SHP77 treated with DMSO at 0.1 percent for 48 hours (cell line): ENCODE data around the gene ZBTB16.
"Not testable (repeated sequence)": the region's sequence is repeated elsewhere in the genome, so short reads cannot be mapped to it uniquely, and the experiment has no call there.

Experiments
- DNase-seq: peaks from one replicate; lab custom pipeline; 2025; lab: John Stamatoyannopoulos, UW

The ZBTB16 gene

DNA sequence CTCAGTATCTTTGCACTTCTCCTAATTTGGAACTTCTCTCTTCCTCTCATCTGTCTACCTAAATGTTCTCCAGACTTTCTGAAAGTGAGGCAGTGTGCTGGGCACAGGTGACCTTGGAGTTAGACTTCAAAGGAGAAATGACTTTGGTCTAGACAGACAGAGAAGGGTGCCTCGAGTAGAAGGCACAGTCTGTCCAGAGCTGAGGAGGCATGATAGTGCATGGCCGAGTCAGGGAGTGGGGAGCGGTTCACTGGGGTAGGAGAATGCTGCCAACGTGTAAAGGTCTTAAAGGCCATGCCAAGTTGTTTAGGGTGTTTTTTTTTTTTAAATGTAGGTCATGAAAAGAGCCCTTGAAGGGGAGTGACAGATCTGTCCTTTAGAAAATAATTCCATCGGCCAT lies 17.3 kb upstream of the ZBTB16 start:
- no peak for DNase-seq

GRCh38 chr11:114044042-114044871 lies 15.3 kb upstream of the ZBTB16 start:
- DNase-seq, result no peak

GRCh38 chr11:114047327-114047726 lies 12.2 kb upstream of the ZBTB16 start:
- DNase-seq, result no peak

- DNase-seq, result no peak
Measured at GRCh38 chr11:114049050-114049449, 10.5 kb upstream of the ZBTB16 start.

DNA sequence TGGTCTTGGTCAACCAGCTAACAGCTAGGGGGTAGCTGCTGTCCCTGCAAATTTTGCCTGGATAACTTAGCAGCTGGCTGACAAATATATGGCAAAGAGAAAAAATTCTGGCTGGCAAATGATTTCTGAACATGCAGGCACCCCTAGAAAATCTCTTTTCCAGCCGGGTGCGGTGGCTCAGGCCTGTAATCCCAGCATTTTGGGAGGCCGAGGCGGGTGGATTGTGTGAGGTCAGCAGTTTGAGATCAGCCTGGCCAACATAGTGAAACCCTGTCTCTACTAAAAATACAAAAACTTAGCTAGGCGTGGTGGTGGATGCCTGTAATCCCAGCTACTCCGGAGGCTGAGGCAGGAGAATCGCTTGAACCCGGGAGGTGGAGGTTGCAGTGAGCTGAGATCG lies 9.7 kb upstream of the ZBTB16 start:
- DNase-seq, result not testable (repeated sequence)

DNA sequence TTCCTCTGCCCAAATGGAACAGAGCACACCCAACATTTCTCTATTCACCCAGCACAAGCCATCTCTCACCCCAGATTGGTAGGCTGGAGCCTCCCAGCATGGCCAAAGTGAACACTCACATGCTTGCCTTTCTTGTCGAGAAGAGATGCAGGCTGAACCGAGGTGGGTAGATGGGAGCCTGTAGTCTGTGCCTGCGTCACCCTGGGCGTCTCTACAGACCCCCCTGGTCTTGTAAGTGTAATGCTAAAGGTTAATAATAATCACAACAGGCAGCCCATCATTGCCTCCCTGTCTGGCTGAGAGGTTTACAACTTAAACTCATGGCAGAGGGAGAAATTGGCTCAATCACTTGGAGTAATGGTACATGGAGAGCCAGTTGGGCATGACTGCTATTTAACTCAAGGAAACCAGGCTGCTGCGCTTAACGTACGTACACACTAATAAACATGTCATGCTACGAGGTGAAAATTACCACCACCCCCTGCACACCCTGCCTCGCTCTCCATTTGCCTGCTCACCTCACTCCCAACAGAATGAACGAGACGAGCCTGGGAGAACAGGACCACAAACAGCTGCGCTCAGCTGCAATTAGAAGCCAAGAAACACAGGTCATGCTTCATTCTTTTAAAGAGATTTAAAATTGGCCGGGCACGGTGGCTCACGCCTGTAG lies 9.1 kb upstream of the ZBTB16 start:
- no peak for DNase-seq

GRCh38 chr11:114051558-114051957 lies 8.0 kb upstream of the ZBTB16 start:
- DNase-seq, result no peak

DNA sequence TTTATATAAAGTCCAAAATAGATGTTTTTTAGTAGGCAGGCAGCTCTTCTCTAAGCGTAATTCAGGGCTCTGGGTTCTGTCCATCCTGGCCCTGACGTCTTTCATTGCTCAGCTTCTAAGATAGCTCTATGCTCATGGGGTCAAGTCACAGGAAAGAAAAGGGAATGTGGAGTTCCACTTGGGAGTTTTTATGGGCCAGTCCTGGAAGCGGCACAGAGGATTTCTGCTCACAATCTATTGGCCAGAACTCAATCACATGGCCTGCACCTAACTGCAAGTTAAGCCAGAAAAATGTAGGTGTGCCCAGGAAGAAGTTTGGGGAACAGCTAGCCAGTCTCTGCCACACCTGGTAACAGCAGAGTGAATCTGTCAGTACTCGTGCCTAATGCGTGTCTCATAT lies 7.4 kb upstream of the ZBTB16 start:
- DNase-seq, result no peak

- no peak for DNase-seq
Measured at GRCh38 chr11:114053406-114053805, 6.1 kb upstream of the ZBTB16 start.

DNA sequence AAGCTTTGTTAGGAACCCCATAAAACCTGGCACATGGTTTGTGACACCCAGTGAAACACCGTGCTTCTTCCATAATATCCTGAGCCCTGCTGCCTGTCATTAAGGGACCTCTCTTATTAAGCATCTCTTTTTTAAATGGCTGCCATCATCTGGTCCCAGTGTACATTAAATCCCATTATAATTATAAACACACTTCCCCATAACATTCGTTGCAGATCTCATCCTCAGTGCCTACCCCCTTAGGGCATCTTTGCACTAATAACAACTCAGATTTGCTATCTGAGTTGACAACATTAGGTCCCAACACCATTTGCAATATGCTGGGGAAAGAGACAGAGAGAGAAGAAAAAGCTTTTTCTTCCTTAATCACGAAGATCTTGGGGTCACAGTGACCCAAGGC lies 4.7 kb upstream of the ZBTB16 start:
- no peak for DNase-seq

GRCh38 chr11:114056409-114056808 lies 3.1 kb upstream of the ZBTB16 start:
- no peak for DNase-seq

- no peak for DNase-seq
Measured at GRCh38 chr11:114057147-114057546, 2.4 kb upstream of the ZBTB16 start.

DNA sequence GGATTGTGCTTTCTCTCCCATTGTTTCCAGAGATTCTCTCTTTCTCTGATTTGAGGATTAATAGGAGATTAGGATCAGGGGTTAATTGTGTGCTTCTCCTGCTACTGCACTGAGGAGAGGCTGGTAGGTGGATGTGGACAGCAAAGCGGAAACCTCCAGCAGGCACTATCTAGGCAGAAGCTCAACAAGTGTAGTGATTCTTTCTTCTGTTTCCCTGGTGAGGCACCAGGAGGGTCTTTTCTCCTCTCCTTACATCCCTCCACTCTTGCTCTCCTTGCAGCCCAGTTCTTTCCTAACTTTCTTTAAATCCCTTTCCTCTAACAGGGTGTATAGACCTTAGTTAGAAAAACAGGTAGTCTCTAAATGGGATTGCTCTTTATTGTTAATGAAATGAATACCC lies 1.9 kb upstream of the ZBTB16 start:
- DNase-seq, result no peak

DNA sequence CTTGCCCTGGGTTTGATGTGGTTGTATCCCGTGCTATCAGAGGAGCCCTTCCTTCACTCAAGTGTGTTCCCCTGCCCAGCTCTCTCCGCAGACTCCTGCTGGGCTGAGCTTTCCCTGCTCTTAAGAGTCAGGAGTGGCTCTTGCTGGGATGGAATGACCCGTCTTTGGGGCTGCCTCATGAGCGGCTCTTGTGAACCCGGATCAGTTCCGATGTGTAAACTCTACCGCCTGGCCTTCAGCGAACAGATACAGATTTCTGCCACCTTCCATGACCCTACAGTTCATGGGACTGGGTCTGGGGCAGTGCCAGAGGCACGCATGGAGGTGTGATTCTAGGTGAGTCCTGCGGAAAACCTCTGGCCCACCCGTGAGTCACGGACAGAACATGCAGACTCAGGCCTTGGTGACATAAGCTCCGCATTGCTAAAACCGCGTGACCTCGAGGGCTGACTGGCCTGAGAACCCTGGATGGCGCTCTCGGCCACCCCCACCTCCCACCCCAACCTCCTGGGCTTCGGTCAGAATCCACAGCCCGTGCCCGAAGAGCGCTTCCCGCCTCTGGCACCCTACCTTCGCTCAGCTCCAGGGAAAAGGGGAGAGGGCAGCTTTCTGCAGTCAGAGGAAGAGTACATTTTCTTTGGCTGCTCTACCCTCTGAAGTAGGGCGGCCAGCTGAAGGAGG lies 1.3 kb upstream of the ZBTB16 start:
- DNase-seq, result no peak

GRCh38 chr11:114058871-114059277 lies 637 bp upstream of the ZBTB16 start:
- DNase-seq, result no peak

DNA sequence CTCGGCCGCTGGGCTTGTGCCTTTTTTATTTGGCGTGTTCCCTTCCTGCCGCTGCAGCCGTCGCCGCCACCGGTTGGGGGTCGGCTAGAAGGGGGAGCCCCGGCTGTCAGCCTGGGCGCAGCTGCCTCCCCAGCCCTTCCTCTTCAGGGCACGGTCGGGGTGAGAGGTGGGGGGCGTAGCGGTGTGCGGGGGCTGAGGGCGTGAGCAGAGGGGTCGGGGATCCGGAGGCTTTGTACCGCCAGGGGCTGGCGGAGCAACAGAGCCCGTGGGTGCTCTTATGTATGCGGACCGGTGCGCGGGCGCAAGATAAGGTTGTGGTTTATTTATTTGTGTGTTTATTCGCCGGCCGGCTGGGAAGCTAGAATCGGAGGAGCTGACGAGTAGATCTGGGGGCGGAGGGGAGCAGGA lies 477 bp downstream of the ZBTB16 start:
- no peak for DNase-seq

GRCh38 chr11:114060392-114061047 lies 1.0 kb downstream of the ZBTB16 start:
- DNase-seq, result no peak

DNA sequence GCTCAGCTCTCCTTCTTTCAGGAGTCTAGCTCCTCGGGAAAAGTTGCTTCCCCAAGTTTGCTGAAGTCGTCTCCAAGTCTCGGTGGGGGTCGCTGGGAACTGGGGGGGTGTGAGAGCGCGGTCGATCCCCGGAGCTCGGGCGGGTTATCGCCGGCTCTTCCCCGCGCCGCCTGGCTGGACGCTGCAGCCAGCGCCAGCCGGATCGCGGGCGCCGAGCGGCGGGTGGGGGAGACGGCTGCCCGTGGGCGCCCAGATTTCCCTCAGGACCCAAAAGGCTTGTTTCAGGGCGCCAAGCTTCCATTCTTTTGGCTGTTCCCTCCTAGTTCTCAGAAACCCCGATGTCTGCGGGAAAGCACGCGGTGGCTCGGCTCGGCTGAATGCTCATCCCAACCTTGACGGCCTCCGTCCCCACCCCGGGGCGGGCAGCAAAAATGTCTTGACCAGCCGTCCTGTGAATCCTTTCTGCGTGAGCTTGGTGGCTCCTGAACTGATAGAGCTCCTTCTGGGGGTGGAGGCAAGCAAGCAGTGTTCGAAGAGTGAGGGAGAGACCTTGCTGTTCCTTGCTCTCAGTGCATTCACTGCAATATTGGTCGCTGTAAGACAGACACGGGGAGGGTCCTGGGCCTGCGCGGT lies 1.7 kb downstream of the ZBTB16 start:
- DNase-seq, result no peak

DNA sequence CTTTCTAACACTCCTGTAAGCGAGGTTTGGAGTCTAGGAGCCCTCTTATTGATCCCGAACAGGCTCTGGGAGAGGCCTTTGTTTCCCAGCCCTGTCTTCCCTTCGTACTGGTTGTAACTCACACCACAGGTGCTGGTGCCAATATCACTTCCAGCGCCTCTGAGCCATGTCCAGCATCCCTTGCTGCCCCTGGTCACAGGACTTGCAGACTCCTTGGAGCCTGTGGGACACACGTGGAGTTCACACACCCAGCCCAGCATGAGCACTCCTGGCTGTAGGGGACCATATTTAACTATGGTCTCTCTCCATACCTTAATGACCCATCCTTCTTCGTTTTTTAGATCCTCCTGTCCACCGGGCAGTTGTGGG lies 2.2 kb downstream of the ZBTB16 start:
- no peak for DNase-seq

GRCh38 chr11:114062272-114062671 lies 2.8 kb downstream of the ZBTB16 start:
- no peak for DNase-seq

GRCh38 chr11:114063149-114063828 lies 3.8 kb downstream of the ZBTB16 start:
- DNase-seq, result no peak

- DNase-seq, result no peak
Measured at GRCh38 chr11:114063829-114064201, 4.3 kb downstream of the ZBTB16 start.
